CMK (cell line): Measurements from ENCODE around the gene PNMA8C.

ENCODE experiments used
- DNase-seq: peaks from one replicate; pipeline ENCODE4 v3.0.0-alpha.2; 2010; ENCODE audit warnings: low read depth

Gene PNMA8C

DNA sequence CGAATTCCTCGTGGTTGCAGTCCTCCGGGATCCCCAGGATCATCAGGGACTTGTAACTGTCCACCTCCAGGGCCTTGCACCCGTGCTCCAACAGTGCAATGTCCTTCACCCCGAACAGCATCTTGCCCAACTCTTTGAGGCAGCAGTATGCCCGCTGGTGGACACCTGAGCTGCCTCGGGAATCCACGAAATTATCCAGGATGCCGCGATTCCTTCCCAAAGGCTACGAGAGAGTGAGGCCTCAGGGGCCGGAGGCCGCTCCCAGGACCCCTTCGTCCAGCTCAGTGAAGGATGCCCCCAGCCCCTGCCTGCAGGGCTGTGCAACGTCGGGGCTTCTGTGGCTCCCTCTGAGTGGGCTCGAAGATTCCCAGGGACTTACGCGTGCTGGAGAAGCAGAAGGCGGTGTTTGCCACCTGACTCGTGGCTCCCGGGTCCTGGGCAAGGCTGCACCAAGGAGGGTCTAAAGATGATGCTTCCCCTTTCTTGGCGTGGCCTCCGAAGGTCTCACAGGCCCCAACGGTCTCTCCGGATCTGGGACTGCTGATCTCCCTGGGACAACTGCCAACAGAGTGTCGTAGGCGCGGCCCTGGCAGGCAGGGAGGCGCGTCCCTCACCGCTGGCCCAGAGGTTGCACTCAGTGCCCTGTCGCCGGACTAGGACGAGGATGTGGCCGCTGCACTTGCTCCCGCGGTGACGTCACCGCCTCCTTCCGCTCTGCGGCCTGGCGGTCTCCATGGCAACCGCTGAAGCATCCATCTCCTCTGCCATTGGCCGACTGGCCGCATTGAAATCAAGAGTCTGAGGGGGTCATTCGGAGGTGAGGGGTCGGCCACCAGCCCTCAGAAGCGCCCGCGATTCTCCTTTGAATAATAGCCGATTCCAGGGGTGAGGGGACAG, at the start of gene PNMA8C:
Gene PNMA8C (minus strand): TSS at position 698 of the 897 bp plus-strand sequence. CDS start 577 bp downstream, at position 121.
- no peak for DNase-seq

DNA sequence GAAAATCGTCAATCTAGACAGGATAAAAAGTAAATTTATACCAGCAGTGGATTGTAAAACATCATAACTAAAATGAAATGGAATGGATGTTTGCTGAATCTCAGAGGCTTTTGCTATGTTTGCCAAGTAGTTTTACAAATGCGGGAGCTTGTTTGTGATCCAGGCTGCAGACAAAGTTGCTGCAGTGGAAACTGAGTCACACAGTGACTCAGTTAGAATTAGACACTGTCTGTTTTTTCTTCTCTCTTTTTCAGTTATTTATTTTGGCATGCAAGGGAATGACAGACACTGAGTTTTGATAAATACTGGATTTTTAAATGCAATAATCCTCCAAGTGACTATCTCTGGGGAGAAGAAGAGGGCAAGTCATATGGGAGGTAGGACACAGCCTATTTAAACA, 47.2 kb upstream of the PNMA8C start:
- DNase-seq = no peak

DNA sequence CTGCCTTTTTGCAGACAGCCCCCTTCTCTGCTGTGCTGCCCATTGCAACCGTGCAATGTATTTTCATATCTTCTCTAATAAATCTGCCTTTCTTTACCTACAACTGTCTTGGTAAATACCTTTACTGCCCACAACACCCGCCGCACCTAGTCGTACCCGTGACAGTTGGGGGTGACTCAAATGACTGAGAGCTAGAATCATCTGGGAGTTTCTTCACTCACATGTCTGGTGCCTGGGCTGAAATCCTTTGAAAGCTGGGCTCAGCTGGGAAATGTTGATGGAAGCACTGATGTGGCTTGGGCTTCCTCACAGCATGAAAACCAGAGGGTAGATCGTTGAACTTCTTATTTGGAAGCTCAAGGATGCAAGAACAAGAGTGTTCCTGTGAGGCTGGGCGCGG, 45.5 kb upstream of the PNMA8C start:
- DNase-seq = no peak

DNA sequence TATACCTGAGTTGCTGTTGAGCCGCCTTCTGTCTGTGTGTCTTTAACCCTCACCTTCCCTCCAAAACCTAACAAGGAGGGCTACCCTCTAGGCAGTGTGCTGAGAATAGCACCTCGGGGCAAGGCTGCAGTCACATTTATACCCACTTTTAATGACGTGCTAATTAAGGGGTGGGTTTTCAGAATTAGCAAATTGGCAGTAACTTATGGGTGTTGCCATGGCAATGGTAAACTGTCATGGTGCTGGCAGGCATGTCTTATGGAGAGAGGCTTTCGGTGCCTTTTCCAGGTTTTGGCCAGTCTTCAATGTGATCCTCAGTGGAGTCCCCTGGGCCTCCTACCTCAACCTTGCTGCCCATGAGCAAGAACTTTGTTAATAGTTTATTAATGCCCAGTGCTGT, 43.9 kb upstream of the PNMA8C start:
- no peak for DNase-seq

DNA sequence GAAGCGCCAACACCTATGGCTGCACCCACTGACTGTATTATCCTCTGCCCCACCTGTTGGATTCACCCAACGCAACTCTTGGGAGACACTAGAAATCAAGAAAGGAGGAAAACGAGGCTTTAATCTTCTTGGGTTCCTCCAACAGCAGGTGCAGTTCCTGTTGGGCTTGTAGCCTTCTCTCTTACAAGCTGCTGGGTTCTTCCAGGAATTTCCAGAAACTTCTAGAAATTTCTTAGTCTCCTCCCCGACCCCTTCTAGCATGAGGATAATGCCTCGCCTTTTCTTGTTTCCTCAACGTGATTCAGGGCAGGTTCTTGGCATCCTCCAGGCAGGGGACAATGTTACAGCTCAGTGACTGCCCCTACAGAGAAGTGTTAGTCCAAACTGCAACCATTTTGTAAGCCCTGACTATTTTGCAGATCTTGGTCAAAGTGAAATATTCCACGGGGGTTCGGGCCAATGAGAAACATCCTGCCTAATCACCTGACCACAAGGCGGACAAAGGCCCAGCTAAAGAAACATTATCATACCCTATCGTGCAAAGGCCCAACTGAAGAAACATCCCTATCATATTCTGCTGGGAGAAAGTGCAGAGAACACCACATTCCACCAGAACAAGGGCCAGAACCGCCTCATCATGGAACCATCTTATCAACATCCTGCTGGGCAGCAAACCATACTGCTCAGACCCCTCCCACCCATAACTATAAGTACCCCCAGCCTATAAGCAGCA, 43.2 kb upstream of the PNMA8C start:
- DNase-seq = no peak

DNA sequence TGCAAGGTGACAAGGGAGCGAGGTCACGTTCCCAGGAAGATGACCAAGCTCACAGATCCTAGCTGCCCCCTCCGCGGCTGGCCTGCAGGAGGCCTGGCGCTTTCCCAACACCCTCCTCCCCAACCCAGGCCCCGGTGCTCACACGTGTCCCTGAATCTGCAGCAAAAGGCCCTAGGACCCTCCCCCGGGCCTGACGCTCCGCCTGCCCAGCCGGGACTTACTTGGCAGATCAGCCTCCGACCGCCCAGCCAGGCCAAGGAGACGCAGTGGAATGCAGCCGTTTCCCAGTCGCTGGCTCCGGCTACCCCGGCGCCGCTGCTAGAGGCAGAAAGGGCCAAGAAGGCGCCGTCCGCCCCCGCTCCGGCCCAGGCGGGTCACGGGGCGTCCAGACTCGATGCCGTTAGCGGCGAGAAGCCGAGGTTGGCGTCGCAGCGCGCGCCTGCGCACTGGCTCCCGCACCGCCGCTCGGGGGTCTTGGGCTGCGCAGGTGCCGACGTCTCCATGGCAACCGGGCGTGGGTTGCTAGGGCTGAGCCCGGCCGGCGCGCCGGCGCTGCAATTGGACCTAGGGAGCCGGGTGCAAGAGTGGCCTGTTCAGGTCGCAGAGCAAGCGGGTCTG, 42.5 kb upstream of the PNMA8C start, which contains the start of gene PNMA8A:
Gene PNMA8A (minus strand): TSS at position 448 of the 618 bp plus-strand sequence. CDS start 528 bp downstream, outside the sequence.
- no peak for DNase-seq

DNA sequence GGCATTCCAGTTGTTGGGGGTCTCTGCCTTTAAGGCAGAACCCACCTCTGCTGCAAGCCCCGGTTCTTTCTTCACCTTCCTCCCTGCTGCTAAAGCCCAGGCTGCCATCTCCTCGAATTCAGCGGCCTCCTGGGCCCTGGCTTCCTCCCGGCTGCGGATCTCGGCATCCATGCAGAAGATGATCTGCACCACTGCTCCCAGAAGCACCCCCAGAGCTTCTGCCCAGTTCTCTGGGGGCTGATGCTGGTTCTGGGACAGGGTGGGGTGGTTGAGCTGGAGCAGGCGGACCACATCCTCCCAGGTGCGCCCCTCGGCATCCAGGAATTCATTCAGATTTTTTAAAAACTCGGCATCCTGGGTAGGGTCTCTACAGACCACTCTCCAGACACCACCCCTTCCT, 41.6 kb upstream of the PNMA8C start:
- no peak for DNase-seq

DNA sequence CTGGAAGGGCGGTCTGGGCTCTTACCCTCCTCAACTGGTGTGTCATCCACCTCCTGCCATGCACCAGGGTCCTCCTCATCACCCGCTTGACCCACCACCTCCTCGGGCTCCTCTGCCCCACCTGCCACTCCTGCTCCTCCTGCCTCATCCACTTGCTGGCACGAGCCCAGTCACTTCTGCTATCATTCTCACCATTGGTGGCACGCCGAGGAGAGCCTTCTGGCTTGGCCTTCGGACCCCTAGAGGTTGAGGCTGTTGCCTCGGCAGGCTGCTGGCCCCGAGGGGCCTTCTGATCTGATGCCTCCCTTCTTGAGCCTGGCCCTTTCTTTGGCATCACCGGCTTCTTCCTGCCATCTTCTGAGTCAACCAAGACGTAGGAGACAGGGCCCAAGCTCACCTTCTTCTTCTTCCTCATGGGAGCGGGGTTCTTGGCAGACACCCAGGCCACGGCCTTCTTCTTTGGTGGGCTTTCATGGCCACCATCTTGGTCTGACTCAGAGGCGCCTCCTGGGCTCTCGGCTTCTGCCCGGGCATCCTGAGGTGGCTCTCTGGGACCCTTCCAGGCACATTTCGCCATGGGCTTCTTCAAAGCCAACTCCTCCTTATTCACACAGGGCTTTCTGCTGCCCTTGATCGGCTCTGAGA, 40.9 kb upstream of the PNMA8C start:
- DNase-seq = no peak

DNA sequence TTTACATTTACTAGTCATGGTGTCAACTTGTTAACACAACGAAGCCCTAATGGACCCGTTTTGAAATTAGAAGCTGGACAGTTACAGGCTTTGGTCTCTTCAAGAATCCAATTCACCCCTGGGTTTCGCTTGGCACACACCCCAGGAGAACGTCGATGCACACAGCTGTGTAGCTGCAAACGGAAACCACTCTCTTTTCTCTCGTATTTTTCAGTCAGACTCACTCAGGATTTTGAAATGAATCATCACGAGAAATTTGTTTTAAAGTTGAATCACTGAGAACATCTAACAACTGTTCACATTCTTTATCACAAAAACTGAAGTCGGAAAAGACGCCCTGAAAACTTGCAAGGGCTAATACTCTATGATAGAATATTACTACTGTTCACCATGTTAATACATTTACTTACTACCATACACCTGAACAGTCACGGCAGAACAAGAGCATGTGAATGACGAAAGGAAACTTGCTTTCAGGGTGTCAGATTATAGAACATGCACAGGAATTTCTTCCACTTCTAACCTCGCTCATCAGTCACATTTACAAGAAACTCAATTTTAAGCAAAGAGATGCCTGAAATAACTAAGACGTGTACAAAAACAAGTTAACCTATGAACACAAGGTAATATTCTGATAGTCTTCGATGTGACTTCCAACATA, 37.9 kb upstream of the PNMA8C start:
- DNase-seq = no peak

DNA sequence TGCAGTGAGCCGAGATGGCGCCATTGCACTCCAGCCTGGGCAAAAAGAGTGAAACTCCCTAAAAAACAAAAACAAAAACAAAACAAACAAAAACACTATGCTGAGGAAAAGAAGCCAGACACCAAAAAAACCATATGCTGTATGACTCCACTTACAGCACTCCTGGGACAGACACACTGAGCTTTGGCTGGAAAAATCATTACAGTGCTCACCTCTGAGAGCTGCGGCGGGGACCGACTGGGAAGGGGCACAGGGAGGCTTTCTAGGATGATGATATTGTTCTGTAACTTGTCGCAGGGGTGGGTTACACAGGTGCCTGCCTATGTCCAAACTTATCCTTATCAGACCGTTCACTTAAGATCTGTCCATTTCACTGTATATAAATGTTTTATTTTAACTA, 34.8 kb upstream of the PNMA8C start:
- DNase-seq = no peak

DNA sequence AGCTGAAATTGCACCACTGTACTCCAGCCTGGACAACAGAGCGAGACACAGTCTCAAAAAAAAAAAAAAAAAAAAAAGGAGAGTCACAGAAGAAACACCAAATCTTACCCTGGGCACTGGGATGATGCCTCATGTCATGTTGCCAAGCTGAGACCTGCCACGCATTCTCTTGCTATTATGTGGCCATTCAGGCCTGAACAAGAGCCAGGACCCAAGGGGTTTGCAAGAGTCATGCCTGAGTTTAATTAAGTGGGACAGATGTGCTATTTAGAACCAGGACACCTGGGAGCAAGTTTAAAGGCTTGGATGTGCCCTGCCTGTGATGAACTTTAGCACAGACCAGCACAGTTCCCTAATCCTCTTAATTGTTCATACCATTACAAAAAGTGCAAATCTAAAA, 32.8 kb upstream of the PNMA8C start:
- no peak for DNase-seq

DNA sequence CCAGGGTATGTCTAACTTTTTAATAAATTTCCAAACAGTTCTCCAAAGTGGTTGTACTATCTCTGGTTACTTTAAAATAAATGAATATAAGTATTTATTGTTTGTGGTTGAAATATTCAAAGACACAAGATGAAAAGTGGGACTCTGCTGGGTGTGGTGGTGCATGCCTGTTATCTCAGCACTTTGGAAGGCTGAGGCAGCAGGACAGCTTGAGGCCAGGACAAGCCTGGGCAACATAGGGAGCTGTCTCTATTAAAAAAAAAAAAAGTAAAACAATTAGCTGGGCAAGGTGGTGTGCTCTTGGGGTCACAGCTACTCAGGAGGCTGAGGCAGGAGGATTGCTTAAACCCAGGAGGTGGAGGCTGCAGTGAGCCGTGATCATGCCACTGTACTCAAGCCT, 32.2 kb upstream of the PNMA8C start:
- no peak for DNase-seq

DNA sequence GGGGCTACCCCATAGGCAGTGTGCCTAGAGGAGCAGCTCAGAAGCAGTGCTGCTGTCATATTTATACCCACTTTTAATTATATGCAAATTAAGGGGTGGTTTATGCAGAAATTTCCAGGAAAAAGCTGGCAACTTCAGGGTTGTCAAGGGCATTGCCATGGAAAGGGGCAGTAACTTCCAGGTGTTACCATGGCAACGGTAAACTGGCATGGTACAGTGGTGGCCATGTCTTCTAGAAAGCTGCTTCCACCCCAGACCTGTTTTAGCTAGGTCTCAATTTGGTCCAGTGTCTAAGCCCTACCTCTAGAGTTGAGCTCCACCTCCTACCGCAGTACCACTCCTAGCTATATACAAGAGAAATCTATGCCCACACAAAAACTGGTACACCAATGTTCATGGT, 31.3 kb upstream of the PNMA8C start:
- no peak for DNase-seq

DNA sequence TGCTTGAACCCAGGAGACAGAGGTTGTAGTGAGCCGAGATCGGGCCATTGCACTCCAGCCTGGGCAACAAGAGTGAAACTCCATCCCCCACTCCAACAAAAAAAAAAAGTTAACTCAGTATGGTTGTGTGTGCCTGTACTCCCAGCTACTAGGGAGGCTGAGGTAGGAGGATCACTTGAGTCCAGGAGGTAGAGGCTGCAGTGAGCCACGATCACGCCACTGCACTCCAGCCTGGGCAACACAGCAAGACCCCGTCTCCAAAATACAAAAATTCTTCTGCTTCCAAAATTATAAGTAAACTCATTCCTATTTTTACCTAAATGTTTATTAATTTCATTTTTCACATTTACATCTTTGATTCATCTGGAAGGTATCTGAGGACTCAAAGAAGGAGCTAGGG, 28.2 kb upstream of the PNMA8C start:
- no peak for DNase-seq

DNA sequence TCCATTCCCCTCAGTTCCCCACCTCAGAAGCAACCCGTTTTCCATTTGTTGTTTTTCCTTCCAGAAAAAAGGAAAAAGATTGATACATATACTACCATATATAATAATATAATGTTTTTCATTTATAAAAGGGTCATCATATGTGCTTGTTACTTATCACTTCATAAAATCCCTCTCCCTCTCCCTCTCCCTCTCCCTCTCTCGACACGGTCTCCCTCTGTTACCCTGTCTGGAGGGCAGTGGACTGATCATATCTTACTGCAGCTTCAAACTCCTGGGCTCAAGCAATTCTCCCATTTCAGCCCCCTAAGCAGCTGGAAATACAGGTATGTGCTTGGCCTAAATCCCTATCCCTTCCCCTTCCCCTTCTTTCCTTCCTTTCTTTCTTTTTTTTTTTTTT, 25.5 kb upstream of the PNMA8C start:
- DNase-seq = no peak

DNA sequence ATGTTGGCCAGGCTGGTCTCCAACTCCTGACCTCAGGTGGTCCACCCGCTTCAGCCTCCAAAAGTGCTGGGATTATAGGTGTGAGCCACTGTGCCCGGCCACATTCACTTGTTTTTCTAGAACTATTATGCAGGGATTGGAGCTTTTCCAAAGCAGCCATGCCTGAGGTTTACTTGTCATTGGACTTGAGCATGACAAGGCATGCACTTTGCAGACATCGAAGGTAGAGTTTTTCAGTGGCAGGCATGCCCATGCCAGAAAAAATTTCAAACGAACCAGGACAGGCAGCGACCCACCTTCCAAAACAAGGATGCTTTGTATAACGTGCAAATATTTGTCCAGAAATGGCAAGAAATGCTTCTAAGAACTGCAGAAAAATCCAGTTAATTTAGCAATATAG, 24.9 kb upstream of the PNMA8C start:
- DNase-seq = no peak

DNA sequence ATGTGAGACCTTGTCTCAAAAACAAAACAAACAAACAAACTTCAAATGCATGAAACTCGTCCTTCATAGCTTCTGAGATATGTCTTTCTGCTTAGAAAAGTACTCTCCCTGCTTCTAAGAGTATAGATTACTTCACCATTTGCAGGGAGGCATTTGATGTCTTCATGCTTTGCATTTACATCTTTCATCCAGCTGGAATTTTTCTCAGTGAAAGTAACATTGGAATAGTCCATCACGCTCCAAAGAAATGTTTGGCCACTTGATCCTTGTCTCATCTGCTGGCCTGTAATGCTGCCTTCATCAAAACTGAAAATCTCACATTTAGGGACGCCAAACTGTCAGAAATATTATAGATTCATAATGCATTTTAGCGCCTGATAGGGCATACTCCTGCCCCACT, 23.4 kb upstream of the PNMA8C start:
- no peak for DNase-seq

DNA sequence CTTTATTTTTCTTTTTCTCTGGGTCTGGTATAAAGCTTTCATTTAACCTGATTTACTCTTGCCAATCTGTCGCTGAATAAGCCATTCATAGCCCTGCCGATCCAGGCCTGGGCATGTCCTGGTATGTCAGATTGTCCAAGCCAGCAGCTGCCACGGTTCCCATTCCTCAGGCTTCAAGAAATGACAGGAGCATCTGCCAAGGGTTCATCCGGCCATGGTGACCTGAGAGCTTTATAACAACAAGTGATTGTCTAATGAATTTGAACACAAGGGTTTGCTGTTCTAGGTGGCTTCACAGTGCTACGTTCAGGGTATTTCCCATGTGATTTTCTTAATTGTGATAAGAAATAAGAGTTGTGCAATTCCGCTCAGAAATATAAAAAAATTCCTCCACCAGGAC, 22.6 kb upstream of the PNMA8C start:
- DNase-seq = no peak

DNA sequence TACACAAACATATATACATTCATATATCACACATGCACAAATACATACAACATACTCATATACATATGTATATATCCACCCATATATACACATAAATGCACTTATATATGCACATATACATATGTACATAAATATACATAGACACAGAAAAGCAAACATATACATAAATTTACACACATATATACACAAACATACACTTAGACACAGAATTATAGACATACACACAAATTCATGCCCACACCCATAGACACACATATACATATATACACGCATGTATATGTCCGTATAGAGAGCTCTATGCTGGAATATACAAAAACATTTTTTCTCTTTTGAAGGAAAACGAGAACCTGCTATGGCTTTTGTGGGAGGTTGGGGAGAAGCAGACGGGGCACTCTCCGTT, 22.0 kb upstream of the PNMA8C start:
- DNase-seq = no peak

DNA sequence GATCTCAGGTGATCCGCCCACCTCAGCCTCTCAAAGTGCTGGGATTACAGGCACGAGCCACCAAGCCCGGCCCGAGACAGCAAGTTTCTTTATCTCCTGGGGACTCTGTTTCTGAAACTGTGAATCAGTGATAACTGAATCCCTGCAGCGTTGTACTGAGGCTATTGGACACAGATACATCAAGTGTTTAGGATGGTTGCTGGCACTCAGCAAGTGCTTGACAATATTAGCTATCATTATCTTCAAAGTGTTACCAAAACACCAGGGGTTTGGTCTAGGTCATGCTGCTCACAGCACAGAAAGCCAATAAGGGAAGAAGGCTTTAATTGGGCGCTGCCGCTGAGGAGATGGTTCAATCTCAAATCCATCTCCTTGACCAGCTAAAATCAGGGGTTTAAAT, 20.5 kb upstream of the PNMA8C start:
- no peak for DNase-seq

DNA sequence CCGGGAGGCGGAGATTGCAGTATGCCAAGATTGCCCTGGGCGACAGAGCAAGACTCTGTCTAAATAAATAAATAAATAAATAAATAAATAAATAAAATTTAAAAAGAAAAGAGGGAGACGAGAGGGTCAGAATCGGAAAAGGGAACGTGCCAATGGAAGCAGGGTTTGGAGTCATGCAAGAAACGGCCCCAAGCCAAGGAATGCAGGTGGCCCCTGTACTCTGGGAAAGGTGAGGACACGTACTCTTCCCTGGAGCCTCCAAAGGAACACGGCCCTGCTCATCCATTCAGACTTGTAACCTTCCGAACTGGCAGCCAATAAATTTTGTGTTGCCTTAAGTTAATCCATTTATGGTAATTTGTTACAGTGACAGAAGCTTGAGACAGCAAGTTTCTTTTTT, 19.9 kb upstream of the PNMA8C start:
- DNase-seq = no peak

DNA sequence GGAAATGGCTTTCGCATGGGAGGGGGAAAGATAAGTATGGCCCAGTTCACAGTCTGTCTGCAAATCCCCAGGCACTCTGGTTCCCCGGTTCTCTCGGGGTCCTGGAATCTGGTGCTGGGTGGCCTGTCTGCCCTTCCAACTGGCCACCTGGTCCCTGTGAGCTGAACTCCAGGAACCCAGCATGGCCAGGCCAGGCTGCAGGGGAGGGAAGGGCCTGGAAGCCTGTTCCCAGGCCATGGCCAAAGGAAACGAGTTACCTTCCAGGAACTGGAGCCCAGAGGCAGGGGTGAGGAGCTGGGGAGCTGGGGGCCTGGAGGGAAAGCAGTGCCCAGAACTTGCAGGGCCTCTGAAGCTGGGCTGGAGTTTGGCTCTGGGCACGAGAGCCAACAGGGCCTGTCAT, 19.1 kb upstream of the PNMA8C start:
- DNase-seq = no peak
